Activated naive CD8-positive, alpha-beta T cell (primary cell): ENCODE data around the gene RPS23.
"Not testable (repeated sequence)": the region's sequence is repeated elsewhere in the genome, so short reads cannot be mapped to it uniquely, and the experiment has no call there.

ENCODE experiments used
- H3K27ac Mint-ChIP-seq: one replicate; pipeline ENCODE4 v1.8.0; 2021; ENCODE audit warnings: mixed read lengths
- H3K27me3 Mint-ChIP-seq: one replicate; pipeline ENCODE4 v1.8.0; 2021; ENCODE audit warnings: mixed read lengths
- H3K36me3 Mint-ChIP-seq: one replicate; pipeline ENCODE4 v1.8.0; 2021; ENCODE audit warnings: mixed read lengths
- H3K4me1 Mint-ChIP-seq: one replicate; pipeline ENCODE4 v1.8.0; 2021; ENCODE audit warnings: low read depth, mixed read lengths
- H3K4me3 Mint-ChIP-seq: one replicate; pipeline ENCODE4 v1.8.0; 2021; ENCODE audit warnings: mild to moderate bottlenecking, mixed read lengths
- H3K9me3 Mint-ChIP-seq: one replicate; pipeline ENCODE4 v1.8.0; 2021; ENCODE audit warnings: low read depth, mixed read lengths

RPS23 gene

GRCh38 chr5:82274343-82275211, 3.6 kb downstream of the RPS23 start:
- no peaks in the 10 kb centered on the region for H3K9me3 Mint-ChIP-seq
- H3K27me3 Mint-ChIP-seq, result no peaks in the 10 kb centered on the region
- H3K27ac Mint-ChIP-seq, result peak overlapping the region; percentile 99
- H3K4me3 Mint-ChIP-seq, result peak overlapping the region; percentile 100
- peaks cover 43% of the 10 kb centered on the region for H3K4me1 Mint-ChIP-seq
- peaks cover 36% of the 10 kb centered on the region for H3K36me3 Mint-ChIP-seq

GRCh38 chr5:82273426-82273825, 4.7 kb downstream of the RPS23 start:
- not testable (repeated sequence) for H3K4me3 Mint-ChIP-seq, H3K27ac Mint-ChIP-seq, H3K9me3 Mint-ChIP-seq, H3K27me3 Mint-ChIP-seq
- H3K4me1 Mint-ChIP-seq, result peaks cover 39% of the 10 kb centered on the region
- peaks cover 45% of the 10 kb centered on the region for H3K36me3 Mint-ChIP-seq

- peaks cover 38% of the 10 kb centered on the region for H3K4me1 Mint-ChIP-seq
- not testable (repeated sequence) for H3K27me3 Mint-ChIP-seq, H3K9me3 Mint-ChIP-seq, H3K4me3 Mint-ChIP-seq
- peaks cover 49% of the 10 kb centered on the region for H3K36me3 Mint-ChIP-seq
- peak overlapping the region; percentile 72 for H3K27ac Mint-ChIP-seq
These were observed 5.4 kb downstream of the RPS23 start for GRCh38 chr5:82272571-82273356.

GRCh38 chr5:82269363-82269762, 8.8 kb downstream of the RPS23 start:
- H3K27ac Mint-ChIP-seq, H3K9me3 Mint-ChIP-seq, H3K27me3 Mint-ChIP-seq, H3K4me3 Mint-ChIP-seq: not testable (repeated sequence)
- Mint-ChIP-seq H3K4me1 (peaks cover 13% of the 10 kb centered on the region), H3K36me3 (peaks cover 32% of the 10 kb centered on the region)

- H3K9me3 Mint-ChIP-seq, H3K4me1 Mint-ChIP-seq: not testable (repeated sequence)
These were observed 10.7 kb downstream of the RPS23 start for GRCh38 chr5:82267297-82267933.

GRCh38 chr5:82265047-82265446, 13.1 kb downstream of the RPS23 start:
- peaks cover 23% of the 10 kb centered on the region for H3K36me3 Mint-ChIP-seq
- no peaks in the 10 kb centered on the region for H3K4me1 Mint-ChIP-seq
- no peak overlapping the region for H3K4me3 Mint-ChIP-seq
- H3K9me3 Mint-ChIP-seq, result peaks cover 3% of the 10 kb centered on the region
- no peak overlapping the region for H3K27ac Mint-ChIP-seq
- no peaks in the 10 kb centered on the region for H3K27me3 Mint-ChIP-seq

More at GRCh38 chr5:82267297-82267933, 10.7 kb downstream of the RPS23 start:
- not testable (repeated sequence) for H3K27ac Mint-ChIP-seq, H3K27me3 Mint-ChIP-seq, H3K4me3 Mint-ChIP-seq
- H3K36me3 Mint-ChIP-seq, result peaks cover 24% of the 10 kb centered on the region

- Mint-ChIP-seq H3K27ac (no peak overlapping the region), H3K27me3 (no peaks in the 10 kb centered on the region), H3K4me1 (no peaks in the 10 kb centered on the region), H3K36me3 (peaks cover 3% of the 10 kb centered on the region), H3K4me3 (no peak overlapping the region), H3K9me3 (no peaks in the 10 kb centered on the region)
These were observed 18.9 kb downstream of the RPS23 start for GRCh38 chr5:82259172-82259800.

- H3K27me3 Mint-ChIP-seq, result no peaks in the 10 kb centered on the region
- no peaks in the 10 kb centered on the region for H3K4me1 Mint-ChIP-seq
- no peaks in the 10 kb centered on the region for H3K9me3 Mint-ChIP-seq
- H3K27ac Mint-ChIP-seq, result no peak overlapping the region
- H3K4me3 Mint-ChIP-seq, result no peak overlapping the region
- H3K36me3 Mint-ChIP-seq, result peaks cover 3% of the 10 kb centered on the region
These were observed 20.4 kb downstream of the RPS23 start for GRCh38 chr5:82257729-82258128.

- no peaks in the 10 kb centered on the region for H3K4me1 Mint-ChIP-seq
- H3K4me3 Mint-ChIP-seq, result no peak overlapping the region
- H3K9me3 Mint-ChIP-seq, result no peaks in the 10 kb centered on the region
- no peaks in the 10 kb centered on the region for H3K27me3 Mint-ChIP-seq
- H3K36me3 Mint-ChIP-seq, result peaks cover 3% of the 10 kb centered on the region
- H3K27ac Mint-ChIP-seq, result no peak overlapping the region
These were observed 20.9 kb downstream of the RPS23 start for GRCh38 chr5:82257247-82257646.

GRCh38 chr5:82255844-82256243, 22.3 kb downstream of the RPS23 start:
- H3K27ac Mint-ChIP-seq, result no peak overlapping the region
- H3K36me3 Mint-ChIP-seq, result peaks cover 3% of the 10 kb centered on the region
- H3K4me3 Mint-ChIP-seq, result no peak overlapping the region
- no peaks in the 10 kb centered on the region for H3K9me3 Mint-ChIP-seq
- H3K27me3 Mint-ChIP-seq, result no peaks in the 10 kb centered on the region
- H3K4me1 Mint-ChIP-seq, result no peaks in the 10 kb centered on the region

DNA sequence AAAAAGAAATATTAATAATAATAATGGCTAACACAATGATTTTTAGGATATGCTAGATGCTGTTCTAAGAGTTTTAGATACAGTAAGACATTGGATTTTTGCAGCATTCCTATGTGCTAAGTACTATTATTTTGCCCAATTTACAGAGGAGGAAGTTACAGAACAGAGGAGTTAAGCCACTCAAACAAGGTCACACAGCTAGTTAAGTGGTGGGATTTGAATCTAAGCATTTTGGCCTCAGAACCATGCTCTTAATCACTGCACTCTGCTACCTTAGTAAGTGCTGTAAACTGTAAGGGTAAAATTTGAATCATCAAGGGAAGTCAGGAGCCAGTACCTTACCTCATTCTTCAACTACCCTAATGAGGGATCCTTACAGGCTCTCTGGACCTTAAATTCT, 25.4 kb downstream of the RPS23 start:
- H3K4me3 Mint-ChIP-seq, result no peak overlapping the region
- H3K4me1 Mint-ChIP-seq, result no peaks in the 10 kb centered on the region
- no peaks in the 10 kb centered on the region for H3K9me3 Mint-ChIP-seq

DNA sequence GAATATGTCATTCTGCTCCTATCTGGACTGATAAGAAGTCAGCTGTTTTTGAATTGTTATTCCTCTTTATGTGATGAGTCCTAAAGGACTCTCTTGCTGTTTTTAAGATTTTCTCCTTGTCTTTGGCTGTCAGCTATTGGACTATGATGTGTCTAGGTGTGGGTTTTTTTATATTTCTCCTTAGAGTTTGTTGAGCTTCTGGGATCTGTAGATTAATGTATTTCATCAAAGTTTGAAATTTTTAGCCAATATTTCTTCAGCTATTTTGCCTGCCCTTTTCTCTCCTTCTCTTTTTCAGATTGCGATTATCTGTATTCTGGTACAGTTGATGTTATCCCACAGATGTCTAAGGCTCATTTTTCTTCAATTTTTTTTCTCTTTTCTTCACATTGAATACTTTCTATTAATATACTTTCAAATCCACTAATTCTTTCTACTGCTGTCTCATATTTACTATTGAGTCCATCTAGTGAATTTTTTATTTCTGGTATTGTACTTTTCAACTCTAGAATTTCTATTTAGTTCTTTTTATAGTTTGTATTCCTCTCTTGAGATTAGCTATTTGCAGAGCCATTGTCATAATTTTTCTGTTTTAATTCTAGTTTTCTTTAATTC, 31.1 kb downstream of the RPS23 start:
- Mint-ChIP-seq H3K36me3 (peaks cover 10% of the 10 kb centered on the region), H3K27ac (no peak overlapping the region), H3K9me3 (peaks cover 13% of the 10 kb centered on the region), H3K27me3 (no peaks in the 10 kb centered on the region), H3K4me1 (no peaks in the 10 kb centered on the region), H3K4me3 (no peak overlapping the region)

More for the DNA sequence above, 25.4 kb downstream of the RPS23 start:
- H3K27me3 Mint-ChIP-seq, result no peaks in the 10 kb centered on the region
- no peak overlapping the region for H3K27ac Mint-ChIP-seq
- H3K36me3 Mint-ChIP-seq, result peaks cover 3% of the 10 kb centered on the region

- Mint-ChIP-seq H3K27ac (no peak overlapping the region), H3K4me1 (no peaks in the 10 kb centered on the region), H3K4me3 (no peak overlapping the region), H3K9me3 (peaks cover 13% of the 10 kb centered on the region), H3K36me3 (peaks cover 8% of the 10 kb centered on the region), H3K27me3 (no peaks in the 10 kb centered on the region)
These were observed 33.1 kb downstream of the RPS23 start for GRCh38 chr5:82244854-82245635.

GRCh38 chr5:82244151-82244550, 34.0 kb downstream of the RPS23 start:
- H3K9me3 Mint-ChIP-seq, result peaks cover 13% of the 10 kb centered on the region
- H3K27ac Mint-ChIP-seq, result no peak overlapping the region
- H3K4me3 Mint-ChIP-seq, result no peak overlapping the region
- peaks cover 7% of the 10 kb centered on the region for H3K36me3 Mint-ChIP-seq
- H3K27me3 Mint-ChIP-seq, result no peaks in the 10 kb centered on the region
- H3K4me1 Mint-ChIP-seq, result no peaks in the 10 kb centered on the region
